ENCODE data around the gene MCC.

Gene MCC

DNA sequence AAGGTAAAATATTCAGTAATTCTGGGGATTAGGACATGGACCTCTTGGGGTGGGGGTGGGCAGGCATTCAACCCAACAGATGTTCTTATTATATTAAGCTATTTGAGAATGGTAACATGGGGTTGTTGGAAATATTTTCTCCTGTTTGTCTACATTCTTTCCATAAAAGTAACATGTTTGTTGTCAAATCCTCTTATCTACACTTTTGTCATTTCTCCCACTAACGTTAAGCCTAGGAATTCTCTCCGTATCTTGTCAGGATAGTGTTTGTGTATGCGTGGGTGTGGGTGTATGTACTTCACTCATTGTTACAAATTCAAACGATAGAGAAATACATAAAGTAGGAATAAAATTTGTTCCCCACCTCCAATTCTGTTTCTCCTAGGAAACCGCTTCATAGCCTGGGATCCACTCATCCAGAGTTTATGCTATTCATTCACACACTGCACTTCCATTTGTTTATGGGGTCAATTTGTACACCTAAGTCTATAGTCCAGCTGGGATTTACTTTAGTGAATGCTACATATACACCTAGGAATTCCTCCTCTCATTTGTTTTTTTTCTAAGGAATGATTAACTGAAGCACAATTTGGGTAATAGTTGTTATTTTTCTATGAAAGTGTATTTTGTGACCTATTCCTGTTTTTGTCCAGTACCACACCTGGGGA, 294.8 kb downstream of the MCC start:
- DNase-seq = no peak

DNA sequence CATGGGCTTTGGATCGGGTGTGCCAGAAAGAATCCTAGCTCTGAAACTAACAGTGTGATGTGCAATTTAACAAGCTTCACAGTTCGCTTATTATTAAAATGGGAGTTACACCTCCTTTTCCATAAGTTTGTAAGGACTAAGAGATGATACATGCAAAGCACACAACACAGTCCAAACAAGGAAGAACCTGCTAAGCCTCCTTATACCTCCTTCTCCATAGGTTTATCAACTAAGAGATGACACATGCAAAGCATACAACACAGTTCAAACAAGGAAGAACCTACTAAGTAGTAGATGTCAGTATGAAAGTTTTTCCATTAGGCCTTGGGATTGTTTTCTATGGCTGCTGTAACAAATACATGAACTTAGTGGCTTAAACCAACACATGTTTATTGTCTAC, 295.7 kb downstream of the MCC start:
- DNase-seq = no peak

DNA sequence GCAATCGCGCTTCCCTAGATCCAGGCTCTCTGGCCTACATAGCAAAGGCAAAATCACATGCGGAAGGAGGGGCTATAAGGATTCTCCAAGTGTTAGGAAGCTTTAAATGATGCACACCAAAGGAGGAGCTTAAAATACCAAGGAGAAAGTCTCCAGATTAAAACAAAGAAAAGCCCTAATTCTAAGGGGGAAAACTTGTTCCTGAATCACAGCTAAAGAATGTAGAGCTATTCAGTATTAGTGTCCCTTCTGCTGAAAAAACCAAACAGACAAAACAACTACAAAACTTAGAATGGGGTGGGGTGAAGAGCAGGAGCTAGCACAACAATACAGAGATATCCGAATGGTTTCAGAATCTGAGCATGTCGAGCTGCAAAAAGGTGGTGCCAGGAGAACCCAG, 297.9 kb downstream of the MCC start:
- DNase-seq = no peak

DNA sequence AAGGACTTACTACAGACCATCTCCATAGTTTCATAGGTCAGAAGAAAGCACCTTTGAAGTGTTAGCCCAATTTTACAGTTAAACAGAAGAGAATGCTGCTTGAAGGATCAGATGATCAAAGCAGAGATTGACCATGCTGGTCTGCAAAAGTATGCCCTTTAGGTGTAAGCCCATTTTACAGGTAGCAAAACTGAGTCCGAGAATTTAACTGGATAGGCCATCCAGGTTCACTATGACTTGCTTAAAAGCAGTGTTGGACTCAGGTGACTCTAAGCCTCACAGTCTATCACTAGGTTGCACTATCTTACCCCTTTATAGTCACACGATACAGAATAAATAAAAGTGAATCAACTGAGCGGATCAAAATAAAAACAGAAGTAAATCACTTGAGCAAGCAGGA, 299.0 kb downstream of the MCC start:
- DNase-seq = no peak

DNA sequence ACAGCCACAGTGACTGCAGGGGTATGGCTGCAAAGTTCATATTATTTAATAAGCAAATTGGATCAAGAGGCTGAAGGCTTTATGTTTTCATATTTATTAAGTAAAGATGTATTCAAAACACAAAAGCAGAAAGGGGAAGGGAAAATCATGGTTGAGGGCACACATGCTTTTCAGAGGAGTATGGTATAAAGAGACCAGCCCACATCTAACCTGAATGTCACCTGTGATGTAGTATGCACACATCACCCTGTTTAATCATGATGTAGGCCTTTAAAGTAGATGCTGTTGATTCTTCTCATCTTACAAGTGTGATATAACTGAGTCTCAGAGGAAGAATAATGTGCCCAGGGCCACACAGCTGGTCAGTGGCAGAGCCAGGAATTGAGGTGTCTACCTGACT, 299.8 kb downstream of the MCC start:
- DNase-seq = no peak

DNA sequence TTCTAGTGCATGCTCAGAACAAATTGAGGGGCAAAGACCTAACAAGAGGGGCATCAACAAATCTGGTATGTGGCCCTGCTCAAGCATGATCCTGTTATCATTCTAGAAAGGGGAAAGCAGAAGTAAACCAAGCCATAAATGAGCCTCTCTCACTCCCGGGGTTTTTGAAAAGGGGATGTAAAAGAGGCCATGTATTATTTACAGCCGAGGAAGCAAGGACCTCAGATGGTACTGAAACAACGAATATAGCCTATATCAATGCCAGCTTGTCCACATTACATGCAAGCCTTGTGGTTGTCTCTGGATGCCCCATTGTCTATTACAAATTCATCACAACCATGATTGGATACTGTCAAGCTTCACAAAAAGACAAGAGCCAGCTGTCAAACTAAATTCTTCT, 300.3 kb downstream of the MCC start:
- no peak for DNase-seq

DNA sequence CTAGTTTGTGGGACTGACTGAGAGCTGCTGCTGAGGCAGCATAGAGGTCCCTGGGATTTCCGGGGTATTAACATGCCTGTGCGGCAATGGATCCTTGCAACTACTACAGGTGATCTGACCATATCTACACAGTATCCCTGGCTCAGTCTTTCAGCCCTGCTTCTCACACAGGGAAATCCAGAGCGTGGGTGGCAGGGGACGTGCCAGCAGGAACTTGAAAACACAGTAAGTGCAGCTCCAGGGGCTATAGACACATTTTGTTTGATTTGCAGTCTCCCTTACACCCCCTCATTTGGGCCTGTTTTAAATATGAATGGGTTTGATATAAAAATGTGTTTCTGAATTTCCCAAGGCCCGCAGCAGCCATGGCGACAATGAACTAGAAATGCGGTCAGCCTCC, 302.2 kb downstream of the MCC start:
- no peak for DNase-seq

DNA sequence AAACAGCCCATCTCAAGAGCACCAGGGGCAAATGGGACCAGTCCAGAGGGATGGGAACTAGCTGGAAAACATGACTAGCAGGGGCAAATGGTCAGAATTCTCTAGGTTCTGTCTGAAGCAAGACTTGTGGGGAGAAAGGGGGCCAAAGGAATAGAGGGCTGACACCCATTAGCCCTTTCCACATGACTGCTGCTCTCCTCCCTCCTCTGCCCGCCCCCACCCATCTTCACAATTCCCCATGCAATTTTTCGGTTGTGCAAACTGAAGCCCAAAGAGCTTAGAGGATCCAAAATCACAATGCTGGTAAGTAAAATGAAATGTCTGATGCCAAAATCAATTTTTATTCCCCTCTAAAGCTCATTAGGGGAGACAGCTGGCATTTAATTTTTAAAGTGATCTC, 304.6 kb downstream of the MCC start:
- DNase-seq = no peak

DNA sequence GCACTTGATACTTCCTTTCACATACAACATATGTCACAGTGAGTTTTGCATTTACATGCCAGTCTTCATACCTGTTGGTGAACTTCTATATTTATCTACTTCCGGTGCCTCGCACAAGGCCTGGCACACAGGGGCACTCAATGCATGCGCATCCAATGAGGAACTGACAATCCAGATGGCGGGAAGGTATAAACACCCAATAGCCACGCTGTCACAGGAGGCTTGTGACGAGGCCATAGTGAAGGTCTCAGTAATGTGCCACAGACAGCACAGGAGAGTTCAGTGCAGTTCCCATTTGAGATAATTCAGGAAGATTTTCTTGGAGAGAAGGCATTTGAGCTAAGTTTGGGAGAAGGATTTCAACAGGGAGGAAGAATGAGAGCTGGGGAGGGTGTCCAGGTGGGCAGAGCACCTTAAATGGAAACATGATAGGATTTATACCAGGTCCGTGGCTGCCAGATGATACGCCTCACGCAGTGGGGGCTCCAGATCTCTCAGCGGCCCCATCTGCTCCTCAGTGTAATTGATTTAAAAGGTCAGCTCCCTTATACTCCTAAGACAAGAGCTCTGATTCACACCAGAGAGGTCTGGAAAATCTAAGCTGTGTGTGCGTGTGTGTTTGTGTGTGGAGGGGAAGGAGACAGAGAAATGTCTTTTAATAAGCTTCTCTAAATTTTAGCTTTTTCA, 305.5 kb downstream of the MCC start:
- no peak for DNase-seq

DNA sequence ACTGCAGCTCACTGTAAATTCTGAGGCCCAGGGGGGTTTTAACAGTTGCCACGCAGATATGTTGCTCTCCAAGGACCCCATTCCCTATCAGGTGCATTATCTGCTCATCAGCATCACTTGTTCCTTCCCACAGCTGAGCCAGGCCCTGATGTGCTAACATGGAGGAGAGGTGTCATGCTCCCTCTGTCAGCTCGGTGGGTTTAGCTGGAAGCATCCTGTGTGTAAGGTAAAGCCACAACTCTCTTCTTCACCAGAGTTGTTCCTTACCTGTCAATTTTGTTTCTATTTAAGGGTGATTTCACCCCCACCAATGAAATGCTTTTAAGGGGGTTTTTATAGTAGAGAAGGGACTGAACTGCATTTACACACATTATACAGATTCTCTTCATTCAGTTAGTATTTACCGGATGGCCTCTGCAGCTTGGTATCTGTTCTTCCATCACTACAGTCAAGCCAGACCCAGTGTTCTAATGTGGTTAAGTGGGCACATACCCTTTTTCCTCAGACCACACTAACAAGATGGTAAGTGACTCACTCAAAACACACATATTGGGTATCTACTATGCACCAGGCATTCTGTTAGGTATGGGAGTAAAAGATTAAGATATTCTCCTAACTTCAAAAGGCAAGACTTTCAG, 306.3 kb downstream of the MCC start:
- DNase-seq = no peak

DNA sequence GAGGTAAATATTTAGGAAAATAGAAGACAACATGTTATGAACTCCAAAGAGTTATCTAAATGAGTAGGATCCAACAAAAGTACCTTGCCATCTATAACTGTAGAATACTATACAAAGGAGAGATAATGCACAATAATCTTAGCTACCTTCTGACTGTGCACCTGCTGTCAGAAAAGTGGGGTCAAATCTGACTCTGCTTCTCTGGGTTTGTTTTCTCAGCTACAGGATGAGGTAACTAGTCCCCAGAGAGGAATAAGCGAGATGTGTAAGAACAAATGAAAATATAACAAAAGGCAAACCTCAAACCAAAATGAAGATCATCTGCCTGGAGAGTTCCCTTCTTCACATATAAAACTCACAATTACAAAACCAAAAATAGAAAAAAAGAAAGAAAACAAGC, 306.8 kb downstream of the MCC start:
- DNase-seq = no peak

DNA sequence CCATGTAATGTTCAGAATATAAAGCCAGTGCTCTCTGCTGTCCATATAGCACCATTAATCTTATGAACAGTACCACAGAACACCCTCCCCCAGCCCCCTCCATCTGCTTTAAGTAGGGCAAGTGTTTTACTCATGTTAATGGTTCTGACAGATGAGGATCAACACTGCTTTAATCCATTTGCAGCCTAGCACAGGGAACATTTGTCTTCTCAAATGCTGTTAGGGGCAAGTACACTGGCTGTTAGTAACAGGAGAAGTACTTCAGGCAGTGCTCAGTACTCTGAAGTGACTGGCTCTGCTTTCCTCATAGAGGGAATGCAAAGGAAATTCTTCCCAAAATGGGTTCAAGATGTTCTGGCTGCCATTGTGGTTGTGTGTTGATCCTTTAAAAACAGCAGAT, 309.1 kb downstream of the MCC start:
- no peak for DNase-seq

DNA sequence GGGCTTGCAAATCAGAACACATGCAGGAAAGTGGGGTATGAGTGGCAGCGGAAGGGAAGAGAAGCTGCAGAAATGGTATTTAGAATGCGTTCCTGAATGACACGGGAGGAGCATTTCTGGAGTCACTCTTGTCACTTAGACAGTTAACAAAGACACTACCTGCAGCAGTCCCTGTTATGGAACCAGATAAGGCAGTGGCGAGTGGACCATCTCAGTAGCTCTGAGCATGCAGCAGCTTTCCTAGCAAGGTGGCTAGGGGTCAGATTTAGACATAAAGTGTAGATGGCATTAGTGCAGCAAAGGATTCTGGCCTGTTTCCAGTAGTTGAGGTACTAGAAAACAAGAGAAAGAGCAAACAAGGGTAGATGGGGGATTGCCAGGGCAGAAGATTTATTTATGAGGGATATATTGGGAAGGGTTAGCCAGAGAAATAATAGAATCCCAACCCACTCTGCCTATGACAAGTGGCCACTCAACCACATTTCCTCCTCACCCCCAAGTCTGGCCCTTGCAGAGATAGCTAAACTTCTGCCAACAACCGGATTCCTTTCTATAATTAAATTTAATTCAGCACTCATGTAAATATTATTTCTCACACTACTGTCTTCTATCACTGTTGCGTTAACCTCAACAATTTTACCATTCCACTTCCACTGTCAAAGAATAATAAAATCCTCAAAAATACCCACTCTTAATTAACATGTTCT, 310.0 kb downstream of the MCC start:
- DNase-seq = no peak

DNA sequence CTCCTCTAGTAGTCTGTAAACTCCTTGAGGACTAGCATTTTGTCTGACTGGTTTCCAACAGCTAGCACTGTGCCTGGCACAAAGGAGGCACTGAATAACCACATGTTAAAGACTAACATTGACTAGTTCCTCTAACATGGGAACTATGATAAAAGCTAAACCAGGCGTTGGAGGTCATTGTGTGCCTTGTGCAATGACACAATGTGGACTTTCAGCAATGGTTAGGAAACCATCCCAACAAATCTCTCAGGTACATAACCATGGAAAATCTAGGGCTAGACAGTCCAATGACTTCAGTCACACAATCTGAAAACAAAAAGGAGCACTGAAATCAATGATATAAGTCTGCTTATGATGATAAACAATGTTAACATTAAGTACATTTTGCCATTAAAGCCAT, 311.0 kb downstream of the MCC start:
- DNase-seq = no peak

DNA sequence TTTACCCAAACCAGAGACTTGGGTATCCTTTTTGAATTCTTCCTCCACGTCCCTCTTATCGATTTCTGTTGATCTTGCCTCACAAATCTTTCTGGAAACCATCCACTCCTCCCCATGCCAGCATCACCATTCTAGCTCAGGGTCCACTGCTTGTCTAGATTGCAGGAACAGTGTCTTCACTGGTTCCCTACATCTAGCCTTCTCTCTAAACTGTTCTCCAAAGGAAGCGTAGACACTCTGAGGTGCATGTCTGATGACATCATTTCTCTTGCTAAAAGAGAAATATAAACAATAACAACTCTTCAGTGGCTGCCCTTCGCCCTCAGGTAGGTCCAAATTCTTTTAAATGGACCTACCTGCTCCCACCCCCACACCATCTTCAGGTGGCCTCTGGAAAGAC, 311.5 kb downstream of the MCC start:
- no peak for DNase-seq

DNA sequence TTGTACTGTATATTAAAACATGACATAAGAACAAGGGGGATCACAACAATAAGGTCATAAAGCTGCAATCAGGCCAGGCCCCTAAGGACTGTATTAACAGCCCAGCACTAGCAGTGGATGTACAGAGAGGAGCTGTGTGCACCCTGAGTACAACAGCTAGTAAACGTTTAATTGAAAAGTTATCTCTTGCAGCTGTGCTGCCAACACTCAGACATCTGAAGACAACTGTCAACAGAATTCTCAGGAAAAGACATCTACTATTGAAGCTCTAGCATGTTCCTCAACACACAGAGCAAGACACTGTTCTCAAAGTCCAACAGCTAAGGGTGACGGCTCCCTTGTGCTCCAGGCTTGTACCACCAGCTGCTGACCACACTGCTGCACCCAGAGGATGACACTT, 312.1 kb downstream of the MCC start:
- DNase-seq = no peak

DNA sequence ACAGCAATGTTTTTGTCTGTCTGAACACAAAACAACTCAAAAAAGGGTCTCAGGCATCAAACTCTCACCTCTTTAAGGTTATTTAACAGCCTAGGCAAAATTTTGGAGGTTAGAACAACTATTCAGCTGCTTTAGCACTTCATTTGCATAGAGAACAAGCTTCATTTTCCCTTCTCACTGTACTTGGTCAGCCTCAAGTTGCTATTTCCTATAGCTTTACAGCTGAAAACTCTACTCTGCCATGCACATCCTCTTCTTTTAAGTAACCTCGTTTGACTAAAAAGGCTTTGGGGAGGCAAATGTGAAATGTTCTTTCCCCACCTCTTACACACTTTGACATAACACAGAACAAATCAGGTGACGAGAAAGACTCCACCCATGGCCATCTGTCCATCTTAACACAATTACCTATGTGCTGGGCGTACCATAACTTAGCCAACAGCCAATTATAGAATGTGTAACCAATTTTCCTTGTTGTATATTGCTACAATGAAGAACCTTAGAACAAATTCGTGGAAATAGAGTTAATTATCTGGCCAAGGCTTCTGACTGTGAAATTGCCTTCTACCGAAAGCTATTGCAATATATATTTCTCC, 315.9 kb downstream of the MCC start:
- DNase-seq = no peak

DNA sequence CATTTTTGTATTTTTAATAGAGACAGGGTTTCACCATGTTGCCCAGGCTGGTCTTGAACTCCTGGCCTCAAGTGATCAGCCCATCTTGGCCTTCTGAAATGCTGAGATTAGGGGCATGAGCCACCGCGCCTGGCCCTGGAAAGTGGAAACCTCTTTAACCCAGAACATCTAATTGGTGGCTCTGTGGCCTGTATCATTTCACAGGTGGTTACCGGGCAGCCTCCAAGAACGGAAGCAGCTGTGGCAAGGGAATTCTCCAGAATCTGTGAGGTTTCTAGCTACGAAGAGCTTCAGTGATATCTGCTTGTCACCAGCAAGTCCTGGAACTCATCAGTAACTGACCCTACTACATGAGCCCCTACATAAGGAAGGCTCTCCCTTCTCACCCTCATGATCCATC, 316.7 kb downstream of the MCC start:
- DNase-seq = no peak

DNA sequence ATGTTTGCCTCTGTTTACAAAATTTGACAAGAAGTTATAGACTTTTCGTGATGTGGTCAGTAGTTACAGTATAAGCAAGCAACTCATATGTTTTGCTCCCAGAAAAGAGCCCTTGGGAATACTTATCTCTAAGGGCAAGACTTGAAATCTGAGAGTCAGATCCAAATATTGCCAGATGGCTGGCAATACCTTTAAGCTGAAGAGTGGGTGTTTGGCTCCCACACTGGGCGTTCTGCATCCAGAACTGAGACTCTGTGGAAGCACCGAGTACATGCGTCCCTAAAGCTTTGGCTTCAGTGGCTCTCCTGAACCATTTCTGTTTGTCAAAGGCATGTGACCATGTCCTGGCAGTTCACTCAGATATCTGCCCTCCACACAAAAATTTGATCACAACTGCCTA, 317.5 kb downstream of the MCC start:
- no peak for DNase-seq

DNA sequence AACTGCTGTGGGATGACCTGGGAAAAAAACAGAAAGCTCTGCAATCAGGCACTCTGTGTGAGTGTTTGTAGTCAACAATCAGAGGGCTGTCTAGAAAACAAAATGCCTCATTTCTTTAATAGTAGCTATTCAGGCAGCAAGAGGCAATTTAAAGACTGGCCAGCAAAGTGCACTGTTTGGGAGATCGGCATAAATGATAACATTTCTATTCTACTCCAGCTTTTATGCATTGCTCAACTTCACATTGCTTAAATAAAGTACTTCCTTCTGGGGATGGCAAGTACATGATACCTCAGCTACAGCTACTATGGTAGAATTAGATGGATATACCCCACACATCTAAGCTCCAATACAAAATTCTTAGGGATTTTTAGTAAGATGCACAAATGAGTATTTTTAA, 318.5 kb downstream of the MCC start:
- DNase-seq = no peak

DNA sequence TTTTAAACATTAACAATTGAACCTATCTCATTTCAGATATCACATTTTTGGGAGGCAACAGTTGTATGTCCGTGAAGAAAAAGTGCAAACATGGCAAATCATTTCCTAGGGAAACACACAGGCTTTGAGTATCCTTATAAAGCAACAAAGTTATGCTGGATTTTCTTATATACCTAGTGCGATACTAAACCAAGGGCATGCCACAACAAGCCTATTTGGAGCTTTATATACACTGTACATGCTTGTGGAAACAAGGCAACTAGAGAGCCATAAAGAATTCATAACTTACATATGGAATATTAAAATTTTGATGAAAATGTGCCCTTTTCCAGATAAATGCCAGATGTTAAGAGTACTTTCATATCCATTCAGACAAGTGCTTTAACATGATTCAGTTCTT, 320.3 kb downstream of the MCC start:
- no peak for DNase-seq

DNA sequence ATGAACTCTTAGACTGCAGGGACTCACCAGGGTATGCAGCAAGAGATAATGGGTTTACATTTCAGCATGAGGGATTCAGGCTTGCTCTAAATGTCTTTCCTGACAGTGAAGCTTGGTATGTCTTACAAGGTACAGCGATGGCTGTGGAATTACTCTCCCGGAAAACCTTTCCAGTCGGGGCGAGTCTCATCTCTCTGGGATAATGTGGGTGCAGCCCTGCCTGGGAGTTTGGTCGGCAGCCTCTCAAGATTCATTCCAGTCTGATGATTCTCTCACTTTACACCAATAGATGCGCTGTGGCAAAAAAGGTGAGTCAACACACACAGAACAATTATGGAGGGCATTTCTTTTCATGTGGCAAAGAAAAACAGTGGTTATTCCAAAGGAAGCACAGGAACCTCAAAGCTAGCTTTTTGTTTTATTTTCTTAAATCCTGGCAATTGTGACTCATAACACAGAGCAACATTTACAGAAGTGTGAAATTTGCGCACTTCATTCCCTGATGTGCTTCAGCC, 321.3 kb downstream of the MCC start:
- no peak for DNase-seq

DNA sequence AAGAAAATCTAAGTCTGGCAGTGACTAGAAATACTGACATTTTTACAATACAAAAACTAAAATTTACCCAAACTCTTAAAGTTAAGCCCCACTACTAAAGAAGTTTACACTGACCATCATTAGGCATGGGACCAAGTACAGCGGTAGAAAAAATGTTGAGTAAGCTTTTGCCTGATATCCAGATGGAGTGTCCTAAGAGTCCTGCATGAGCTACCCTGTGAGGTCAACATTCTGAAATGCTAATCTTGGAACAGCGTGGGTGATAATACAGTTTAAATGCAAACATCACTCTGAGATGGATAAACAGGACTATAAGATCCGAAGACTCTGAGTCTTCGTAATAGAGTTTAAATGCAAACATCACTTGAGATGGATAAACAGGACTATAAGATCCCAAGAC, 322.0 kb downstream of the MCC start:
- DNase-seq = no peak
